ENCODE results near the gene ACAP3. TPM values are rescaled to one million over a fixed set of nuclear protein-coding genes. Genes with fewer than 3 reads are reported as not detected.
"Not testable (repeated sequence)": the region's sequence is repeated elsewhere in the genome, so short reads cannot be mapped to it uniquely, and the experiment has no call there.

ACAP3 gene
- total RNA-seq, 1 donor from 2014 or later: 49.7 TPM

DNA sequence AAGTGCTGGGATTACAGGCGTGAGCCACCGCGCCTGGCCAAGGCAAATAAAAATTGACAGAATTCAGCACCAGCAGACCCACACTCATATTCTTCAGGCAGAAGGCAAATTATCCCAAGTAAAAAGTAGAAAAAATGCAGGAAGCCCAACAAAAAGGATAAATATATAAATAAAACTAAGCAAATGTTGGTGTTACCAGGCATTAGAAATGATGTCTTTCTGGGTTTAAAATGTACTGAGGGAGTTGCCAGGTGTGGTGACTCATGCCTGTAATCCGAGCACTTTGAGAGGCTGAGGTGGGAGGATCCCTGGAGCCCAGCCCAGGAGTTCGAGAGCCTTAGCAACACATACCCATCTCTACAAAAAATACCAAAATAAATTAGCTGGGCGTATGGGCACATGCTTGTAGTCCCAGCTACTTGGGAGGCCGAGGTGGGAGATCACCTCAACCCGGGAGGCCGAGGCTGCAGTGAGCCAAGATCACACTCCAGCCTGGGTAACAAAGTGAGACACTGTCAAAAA lies 10.5 kb upstream of the ACAP3 start:
- TF ChIP-seq, protein P1, sequence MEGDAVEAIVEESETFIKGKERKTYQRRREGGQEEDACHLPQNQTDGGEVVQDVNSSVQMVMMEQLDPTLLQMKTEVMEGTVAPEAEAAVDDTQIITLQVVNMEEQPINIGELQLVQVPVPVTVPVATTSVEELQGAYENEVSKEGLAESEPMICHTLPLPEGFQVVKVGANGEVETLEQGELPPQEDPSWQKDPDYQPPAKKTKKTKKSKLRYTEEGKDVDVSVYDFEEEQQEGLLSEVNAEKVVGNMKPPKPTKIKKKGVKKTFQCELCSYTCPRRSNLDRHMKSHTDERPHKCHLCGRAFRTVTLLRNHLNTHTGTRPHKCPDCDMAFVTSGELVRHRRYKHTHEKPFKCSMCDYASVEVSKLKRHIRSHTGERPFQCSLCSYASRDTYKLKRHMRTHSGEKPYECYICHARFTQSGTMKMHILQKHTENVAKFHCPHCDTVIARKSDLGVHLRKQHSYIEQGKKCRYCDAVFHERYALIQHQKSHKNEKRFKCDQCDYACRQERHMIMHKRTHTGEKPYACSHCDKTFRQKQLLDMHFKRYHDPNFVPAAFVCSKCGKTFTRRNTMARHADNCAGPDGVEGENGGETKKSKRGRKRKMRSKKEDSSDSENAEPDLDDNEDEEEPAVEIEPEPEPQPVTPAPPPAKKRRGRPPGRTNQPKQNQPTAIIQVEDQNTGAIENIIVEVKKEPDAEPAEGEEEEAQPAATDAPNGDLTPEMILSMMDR (IDR thresholded peaks at IDR 0.05; ENCODE audit: borderline replicate concordance): no peak
- peak; percentile 85 for DNase-seq
- no peak overlapping the region for H3K4me3 ChIP-seq
- H3K4me1 ChIP-seq: peaks cover 56% of the 10 kb centered on the region
- no peaks in the 10 kb centered on the region for H3K9me3 ChIP-seq (replicated peaks)
- peaks cover 73% of the 10 kb centered on the region for H3K36me3 ChIP-seq
- intact Hi-C loops (cut with micrococcal nuclease): no loop called here
- no peaks in the 10 kb centered on the region for H3K27me3 ChIP-seq (ENCODE audit: low read depth)
- peak overlapping the region; percentile 81 for H3K27ac ChIP-seq (replicated peaks)

DNA sequence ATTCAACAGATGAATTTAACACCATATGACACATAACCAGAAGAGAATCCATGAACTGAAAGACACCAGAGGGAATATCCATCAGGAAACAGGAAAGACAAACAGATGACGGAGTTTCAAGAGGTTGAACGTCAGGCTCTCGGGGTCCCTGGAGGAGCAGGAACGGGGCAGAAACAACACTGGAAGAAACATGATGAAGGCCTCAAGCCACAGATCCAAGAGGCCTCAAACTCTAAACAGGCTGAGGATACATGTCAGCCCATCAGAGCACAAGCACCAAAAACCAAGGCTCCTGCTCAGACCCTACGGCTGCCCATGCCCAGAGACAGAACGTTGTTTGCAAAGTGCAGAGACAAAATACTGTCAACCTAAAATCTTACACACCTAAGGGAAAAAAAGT lies 9.7 kb upstream of the ACAP3 start:
- no peak for DNase-seq
- intact Hi-C loops (cut with micrococcal nuclease): no loop called here
- H3K27me3 ChIP-seq (ENCODE audit: low read depth): no peaks in the 10 kb centered on the region
- no peak overlapping the region for H3K4me3 ChIP-seq
- H3K27ac ChIP-seq (replicated peaks): peak overlapping the region; percentile 81
- peaks cover 81% of the 10 kb centered on the region for H3K36me3 ChIP-seq
- TF ChIP-seq, protein P1 (IDR thresholded peaks at IDR 0.05; ENCODE audit: borderline replicate concordance): no peak
- no peaks in the 10 kb centered on the region for H3K9me3 ChIP-seq (replicated peaks)
- peaks cover 50% of the 10 kb centered on the region for H3K4me1 ChIP-seq

GRCh38 chr1:1316199-1316598 lies 8.5 kb upstream of the ACAP3 start:
- H3K36me3 ChIP-seq: peaks cover 93% of the 10 kb centered on the region
- H3K27me3 ChIP-seq (ENCODE audit: low read depth); H3K4me3 ChIP-seq; intact Hi-C loops (cut with micrococcal nuclease); DNase-seq; H3K9me3 ChIP-seq (replicated peaks); H3K27ac ChIP-seq (replicated peaks): not testable (repeated sequence)
- H3K4me1 ChIP-seq: peaks cover 39% of the 10 kb centered on the region

GRCh38 chr1:1315435-1315954 lies 7.8 kb upstream of the ACAP3 start:
- DNase-seq: no peak
- no peak overlapping the region for H3K27ac ChIP-seq (replicated peaks)
- TF ChIP-seq, protein P1 (IDR thresholded peaks at IDR 0.05; ENCODE audit: borderline replicate concordance): no peak
- no peaks in the 10 kb centered on the region for H3K9me3 ChIP-seq (replicated peaks)
- H3K4me1 ChIP-seq: peaks cover 32% of the 10 kb centered on the region
- intact Hi-C loops (cut with micrococcal nuclease): no loop called here
- no peaks in the 10 kb centered on the region for H3K27me3 ChIP-seq (ENCODE audit: low read depth)
- peaks cover 95% of the 10 kb centered on the region for H3K36me3 ChIP-seq
- H3K4me3 ChIP-seq: no peak overlapping the region

- Histone ChIP-seq H3K27me3 (ENCODE audit: low read depth) (no peaks in the 10 kb centered on the region), H3K4me1 (peaks cover 28% of the 10 kb centered on the region), H3K36me3 (peaks cover 95% of the 10 kb centered on the region), H3K27ac (replicated peaks) (no peak overlapping the region), H3K4me3 (no peak overlapping the region), H3K9me3 (replicated peaks) (no peaks in the 10 kb centered on the region)
- no peak for DNase-seq
- TF ChIP-seq, protein P1 (IDR thresholded peaks at IDR 0.05; ENCODE audit: borderline replicate concordance): no peak
- intact Hi-C loops (cut with micrococcal nuclease): no loop called here
Observed at GRCh38 chr1:1314678-1315335, 7.1 kb upstream of the ACAP3 start.

DNA sequence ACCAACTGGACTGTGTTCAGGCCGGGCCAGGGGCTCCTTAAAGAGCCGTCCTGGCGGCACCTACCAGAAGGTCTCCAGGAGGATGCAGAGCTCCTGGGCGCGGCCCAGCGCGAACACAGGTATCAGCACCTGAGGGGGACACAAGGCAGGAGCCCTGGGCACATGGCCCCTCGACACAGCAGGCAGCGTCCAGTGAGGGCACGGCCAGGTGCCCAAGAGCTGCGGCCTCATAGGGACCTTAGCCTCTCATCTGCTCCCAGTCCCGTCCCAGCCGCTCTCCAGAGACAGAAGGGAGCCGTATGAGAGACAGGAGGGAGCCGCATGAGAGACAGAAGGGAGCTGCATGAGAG lies 6.5 kb upstream of the ACAP3 start:
- Histone ChIP-seq H3K27me3 (ENCODE audit: low read depth) (no peaks in the 10 kb centered on the region), H3K4me1 (peaks cover 28% of the 10 kb centered on the region), H3K27ac (replicated peaks) (no peak overlapping the region), H3K36me3 (peaks cover 91% of the 10 kb centered on the region), H3K9me3 (replicated peaks) (no peaks in the 10 kb centered on the region), H3K4me3 (no peak overlapping the region)
- intact Hi-C loops (cut with micrococcal nuclease): no loop called here
- TF ChIP-seq, protein P1 (IDR thresholded peaks at IDR 0.05; ENCODE audit: borderline replicate concordance): no peak
- no peak for DNase-seq

Measured in left ventricle myocardium inferior (tissue), 1 donor.